ENCODE data around the gene TUBAL3.

GRCh38 chr10:5360318-5360915 lies 44.2 kb downstream of the TUBAL3 start:
- TF ChIP-seq CTCF (IDR thresholded peaks at IDR 0.05 in 8 of 11, conservative IDR thresholded peaks at IDR 0.05 in 3 of 11), result no peak
- no peak for TF ChIP-seq POLR2A (IDR thresholded peaks at IDR 0.05)

Data from spleen (tissue), 7 donors.